PC-3 (cell line): ENCODE measurements around the gene ADAMTS3. TPM values are rescaled to one million over a fixed set of nuclear protein-coding genes. Genes with fewer than 3 reads are reported as not detected.
A peak's percentile ranks its signal among the peaks of the same experiment; 100 is the strongest.

Experiments used
- ATAC-seq: fragments of 200-7000 bp; cut with Tn5 transposase; 2 replicates; pipeline ENCODE4 v1.9.1; 2020; ENCODE audit warnings: mild to moderate bottlenecking, moderate library complexity
- BruUV-seq: library from RNA; stranded (reverse); fragments of 400-500 nt; replicated peaks from 2 replicates; lab custom pipeline; 2021; lab: Mats Ljungman, UMichigan
- CTCF ChIA-PET: fragments of 300-600 bp; sonication (Branson Sonifier 250); formaldehyde crosslinking; loops from one replicate; lab custom pipeline; 2022; ENCODE audit warnings: antibody characterized with exemption; lab: Charles Lee
- POLR2A ChIA-PET: fragments of 300-600 bp; sonication (Branson Sonifier 250); formaldehyde crosslinking; loops from one replicate; lab custom pipeline; 2022; ENCODE audit warnings: antibody characterized with exemption; ENCODE audit not compliant: unreplicated experiment; lab: Charles Lee
- DNase-seq: peaks from one replicate; pipeline ENCODE4 v3.0.0-alpha.2; 2015
- H2AFZ ChIP-seq: fragments of 300-600 bp; sonication (generic); 2 replicates; pipeline ENCODE4 v1.6.0; 2016; ENCODE audit warnings: antibody characterized with exemption, low read length
- H3F3A ChIP-seq: fragments of 300-600 bp; sonication (generic); one replicate; pipeline ENCODE4 v1.6.0; 2017; ENCODE audit warnings: antibody characterized with exemption, low read length, control low read depth, mild to moderate bottlenecking; ENCODE audit not compliant: unreplicated experiment
- H3K27ac ChIP-seq: fragments of 300-600 bp; sonication (generic); 2 replicates; pipeline ENCODE4 v1.5.1; 2016; ENCODE audit warnings: mild to moderate bottlenecking, low read length
- H3K27me3 ChIP-seq: fragments of 300-600 bp; sonication (generic); 2 replicates; pipeline ENCODE4 v1.6.1; 2016; ENCODE audit warnings: low read length, mixed read lengths
- H3K36me3 ChIP-seq: fragments of 300-600 bp; sonication (generic); 2 replicates; pipeline ENCODE4 v1.6.1; 2016; ENCODE audit warnings: low read depth, mixed run types, low read length, mixed read lengths
- H3K4me1 ChIP-seq: fragments of 300-600 bp; sonication (generic); 2 replicates; pipeline ENCODE4 v1.5.1; 2016; ENCODE audit warnings: low read length; ENCODE audit not compliant: insufficient read depth
- H3K4me2 ChIP-seq: fragments of 300-600 bp; sonication (generic); 2 replicates; pipeline ENCODE4 v1.6.0; 2016; ENCODE audit warnings: low read length
- H3K4me3 ChIP-seq: fragments of 300-600 bp; sonication (generic); 2 replicates; pipeline ENCODE4 v1.5.1; 2016; ENCODE audit warnings: mild to moderate bottlenecking, low read length, mixed read lengths
- H3K79me2 ChIP-seq: fragments of 300-600 bp; sonication (generic); 2 replicates; pipeline ENCODE4 v1.6.1; 2017; ENCODE audit warnings: low read length, mixed read lengths
- H3K9ac ChIP-seq: fragments of 300-600 bp; sonication (generic); 2 replicates; pipeline ENCODE4 v1.6.0; 2016; ENCODE audit warnings: mild to moderate bottlenecking, low read length
- H3K9me2 ChIP-seq: fragments of 300-600 bp; sonication (generic); replicated peaks from 2 replicates; pipeline ENCODE4 v1.6.1; 2016; ENCODE audit warnings: mixed run types, low read length, mixed read lengths
- H3K9me3 ChIP-seq: fragments of 300-600 bp; sonication (generic); 2 replicates; pipeline ENCODE4 v1.6.1; 2016; ENCODE audit warnings: low read length, mixed read lengths
- H4K20me1 ChIP-seq: fragments of 300-600 bp; sonication (generic); 2 replicates; pipeline ENCODE4 v1.6.1; 2016; ENCODE audit warnings: low read length, mixed read lengths
- EZH2 ChIP-seq: fragments of 300-600 bp; sonication (generic); IDR thresholded peaks from one replicate; pipeline ENCODE4 v1.6.1; 2017; ENCODE audit warnings: antibody characterized with exemption, mild to moderate bottlenecking, low read length; ENCODE audit not compliant: unreplicated experiment
- EZH2phosphoT487 ChIP-seq: fragments of 300-600 bp; sonication (generic); IDR thresholded peaks from 2 replicates; pipeline ENCODE4 v1.6.1; 2018; ENCODE audit warnings: mild to moderate bottlenecking, antibody characterized with exemption, low read length, borderline replicate concordance
- intact Hi-C: fragments of 100-400 bp; cut with micrococcal nuclease; formaldehyde crosslinking; loops from 2 replicates; pipeline ENCODE4 v1.9.0; 2023
- total RNA-seq: library from RNA; depleted of rRNA; stranded (reverse); fragments of >200 nt; gene quantifications from 2 replicates; pipeline ENCODE4 v1.2.3, GENCODE V29; 2014
- TF ChIP-seq, protein P1 (sequence below): fragments of 300-600 bp; sonication (generic); conservative IDR thresholded peaks from 2 replicates; pipeline ENCODE4 v1.5.1; 2017; ENCODE audit warnings: antibody characterized with exemption, low read depth, mild to moderate bottlenecking, low read length

Gene ADAMTS3
- total RNA-seq, 1 experiment from 2014 or later, result 3.5 TPM

DNA sequence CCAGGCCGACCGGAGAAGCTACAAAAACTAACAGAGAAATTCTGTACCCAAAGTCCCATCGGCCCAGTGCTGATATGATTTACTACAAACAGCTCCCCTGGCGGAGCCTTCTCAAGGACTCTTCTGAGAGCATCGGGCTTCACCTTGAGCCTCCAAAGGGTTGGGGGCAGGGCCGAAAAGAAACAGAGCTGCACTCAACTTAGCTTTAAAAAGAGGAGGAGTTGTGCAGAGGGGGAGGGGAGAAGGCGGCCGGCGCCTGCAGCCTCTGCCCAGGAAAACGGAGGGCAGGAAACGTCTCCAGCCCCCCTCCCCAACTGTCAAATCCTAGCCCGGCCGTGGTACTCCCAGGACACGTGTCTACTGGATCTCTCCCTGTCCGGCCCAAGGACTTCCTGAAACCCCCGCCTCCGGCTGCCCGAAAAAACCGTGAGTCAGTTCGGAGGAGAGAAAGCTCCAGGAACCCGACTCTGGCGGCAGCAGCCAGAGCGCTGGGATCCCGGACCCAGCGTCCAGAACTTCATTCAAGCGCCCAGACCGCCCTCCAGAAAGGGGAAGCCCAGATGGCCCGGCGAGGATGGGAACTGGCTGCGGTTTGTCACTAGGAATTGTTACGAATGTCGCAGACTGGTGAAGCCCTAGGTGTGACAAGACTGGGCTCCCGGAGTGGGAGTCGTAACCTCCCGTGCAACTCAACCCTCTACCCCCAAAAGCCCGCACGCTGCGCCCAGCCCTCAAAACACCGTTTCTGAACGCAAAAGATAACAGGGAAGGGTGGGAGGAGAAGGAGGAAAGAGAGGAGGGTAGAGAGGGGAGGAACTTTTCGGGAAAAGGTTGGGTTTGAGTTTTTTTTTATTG lies 973 bp downstream of the ADAMTS3 start:
- TSS peak; percentile 63 for BruUV-seq
- H2AFZ ChIP-seq, result peak overlapping the region; percentile 95

DNA sequence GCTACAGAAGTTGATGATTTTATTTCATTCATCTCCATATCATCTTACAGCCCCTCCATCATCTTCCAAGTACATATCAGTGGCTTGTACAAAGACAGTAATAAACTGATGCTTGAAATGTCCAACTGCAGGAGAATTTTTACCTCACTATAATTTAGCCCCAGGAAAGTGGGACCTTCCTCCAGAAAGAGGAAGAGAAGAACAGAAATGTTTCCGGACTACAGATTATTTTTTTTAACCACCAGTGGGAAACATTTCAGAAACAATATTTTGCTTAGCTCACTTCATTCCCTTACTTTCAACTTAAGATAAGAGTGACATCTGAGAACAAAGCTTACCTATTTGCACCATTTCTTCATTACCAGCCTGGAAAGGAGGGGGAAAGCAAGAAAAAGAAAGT lies 2.0 kb downstream of the ADAMTS3 start:
- intact Hi-C loops, result loop anchor here (1.0 to 2.0 kb wide), 3 partner anchors 62 to 247 kb away; no protein-coding TSS in a partner anchor
- no peaks in the 10 kb centered on the region for H3K27me3 ChIP-seq
- H3K79me2 ChIP-seq, result no peaks in the 10 kb centered on the region
- CTCF ChIA-PET, result interaction anchor here (0.6 to 1.6 kb wide), 3 partner anchors 9 to 88 kb away, joined by 3 to 8 read pairs (median 5); no protein-coding TSS in a partner anchor
- no peaks in the 10 kb centered on the region for H3F3A ChIP-seq
- peaks cover 36% of the 10 kb centered on the region for H3K4me1 ChIP-seq
- DNase-seq (no peak), ATAC-seq (no peak)
- H2AFZ ChIP-seq, result peak overlapping the region; percentile 95
- peak overlapping the region; percentile 100 for H3K4me2 ChIP-seq
- peak overlapping the region; percentile 54 for H3K9ac ChIP-seq
- H3K9me2 ChIP-seq, result no peaks in the 10 kb centered on the region
- no peaks in the 10 kb centered on the region for H3K36me3 ChIP-seq
- POLR2A ChIA-PET, result no interaction called here
- no peaks in the 10 kb centered on the region for H3K9me3 ChIP-seq
- peak overlapping the region; percentile 77; the same call in 1 of the 2 replicates for H3K27ac ChIP-seq
- peak overlapping the region; percentile 92 for H3K4me3 ChIP-seq
- TF ChIP-seq, protein P1, sequence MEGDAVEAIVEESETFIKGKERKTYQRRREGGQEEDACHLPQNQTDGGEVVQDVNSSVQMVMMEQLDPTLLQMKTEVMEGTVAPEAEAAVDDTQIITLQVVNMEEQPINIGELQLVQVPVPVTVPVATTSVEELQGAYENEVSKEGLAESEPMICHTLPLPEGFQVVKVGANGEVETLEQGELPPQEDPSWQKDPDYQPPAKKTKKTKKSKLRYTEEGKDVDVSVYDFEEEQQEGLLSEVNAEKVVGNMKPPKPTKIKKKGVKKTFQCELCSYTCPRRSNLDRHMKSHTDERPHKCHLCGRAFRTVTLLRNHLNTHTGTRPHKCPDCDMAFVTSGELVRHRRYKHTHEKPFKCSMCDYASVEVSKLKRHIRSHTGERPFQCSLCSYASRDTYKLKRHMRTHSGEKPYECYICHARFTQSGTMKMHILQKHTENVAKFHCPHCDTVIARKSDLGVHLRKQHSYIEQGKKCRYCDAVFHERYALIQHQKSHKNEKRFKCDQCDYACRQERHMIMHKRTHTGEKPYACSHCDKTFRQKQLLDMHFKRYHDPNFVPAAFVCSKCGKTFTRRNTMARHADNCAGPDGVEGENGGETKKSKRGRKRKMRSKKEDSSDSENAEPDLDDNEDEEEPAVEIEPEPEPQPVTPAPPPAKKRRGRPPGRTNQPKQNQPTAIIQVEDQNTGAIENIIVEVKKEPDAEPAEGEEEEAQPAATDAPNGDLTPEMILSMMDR, result no peak
- TF ChIP-seq EZH2phosphoT487 (no peak), EZH2 (no peak)
- BruUV-seq, result no TSS peak
- H4K20me1 ChIP-seq, result no peaks in the 10 kb centered on the region

More for the DNA sequence above, 973 bp downstream of the ADAMTS3 start:
- Histone ChIP-seq H3K4me3 (peak overlapping the region; percentile 92), H3K9me3 (no peaks in the 10 kb centered on the region), H3K4me2 (peak overlapping the region; percentile 100), H3K36me3 (no peaks in the 10 kb centered on the region), H4K20me1 (no peaks in the 10 kb centered on the region), H3K9ac (peak overlapping the region; percentile 54), H3K4me1 (peaks cover 36% of the 10 kb centered on the region), H3K27me3 (no peaks in the 10 kb centered on the region), H3F3A (no peaks in the 10 kb centered on the region), H3K79me2 (no peaks in the 10 kb centered on the region), H3K27ac (peak overlapping the region; percentile 77), H3K9me2 (no peaks in the 10 kb centered on the region)
- ChIA-PET CTCF (interaction anchor here (0.6 to 1.6 kb wide), 8 partner anchors 10 to 241 kb away, joined by 3 to 8 read pairs (median 5); no protein-coding TSS in a partner anchor), POLR2A (interaction anchor here (0.5 to 0.6 kb wide), 2 partner anchors 171 to 407 kb away, joined by 4 read pairs; no protein-coding TSS in a partner anchor)
- intact Hi-C loops, result loop anchor here (1.0 to 2.0 kb wide), 4 partner anchors 63 to 248 kb away; no protein-coding TSS in a partner anchor
- ATAC-seq (peak; percentile 76), DNase-seq (peak; percentile 96)
- TF ChIP-seq EZH2, result no peak
- TF ChIP-seq, protein P1, result peak; percentile 66
- TF ChIP-seq EZH2phosphoT487, result no peak
